HG03460 (cell line): ENCODE results near the gene KRT6A.
"Not testable (repeated sequence)": the region's sequence is repeated elsewhere in the genome, so short reads cannot be mapped to it uniquely, and the experiment has no call there.

ENCODE experiments used
- ATAC-seq: cut with Tn5 transposase; IDR thresholded peaks from one replicate; pipeline ENCODE4 v1.9.1; 2021; ENCODE audit not compliant: unreplicated experiment

The KRT6A gene

DNA sequence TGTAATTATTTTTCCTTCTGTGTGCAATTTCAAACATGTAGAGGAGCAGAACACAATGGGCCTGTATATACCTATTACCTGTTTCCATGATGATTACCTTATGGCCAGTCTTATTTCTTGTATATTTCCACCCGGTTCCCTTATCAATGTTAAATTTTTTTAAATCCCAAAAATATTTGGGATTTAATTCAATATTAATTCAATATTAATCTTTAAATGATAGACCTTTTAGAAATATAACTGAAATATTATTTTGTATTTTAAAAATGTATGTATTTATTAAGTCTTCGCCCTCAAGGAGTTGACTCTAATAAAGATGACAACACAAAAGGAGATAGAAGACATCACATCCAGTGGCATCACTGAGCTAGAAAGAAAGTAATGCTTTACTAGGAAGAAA lies 18.8 kb downstream of the KRT6A start:
- ATAC-seq, result no peak

DNA sequence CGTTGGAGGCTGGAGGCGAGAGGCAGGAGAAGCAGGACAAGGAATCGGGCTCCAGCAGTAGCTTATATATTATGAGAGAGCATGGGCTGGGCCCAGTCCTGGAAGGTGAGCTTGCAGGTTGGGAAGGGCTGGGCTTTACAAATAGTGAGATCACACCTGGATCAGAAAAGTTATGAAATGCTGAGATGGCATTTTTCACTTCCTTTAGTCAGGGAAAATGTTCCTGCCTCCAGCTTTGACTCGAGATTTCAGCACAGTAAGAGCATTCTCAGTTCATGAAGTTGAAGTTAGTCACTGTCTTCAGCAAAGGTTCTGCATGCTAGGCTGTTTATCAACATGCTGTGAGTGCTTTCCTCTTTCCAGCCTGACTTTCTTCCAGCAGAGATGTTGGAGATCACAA lies 19.3 kb downstream of the KRT6A start, which contains the start of gene KRT6C:
KRT6C (minus strand) TSS at position 38 of the 400 bp plus-strand sequence. CDS start 68 bp downstream, outside the sequence.
- ATAC-seq, result no peak

DNA sequence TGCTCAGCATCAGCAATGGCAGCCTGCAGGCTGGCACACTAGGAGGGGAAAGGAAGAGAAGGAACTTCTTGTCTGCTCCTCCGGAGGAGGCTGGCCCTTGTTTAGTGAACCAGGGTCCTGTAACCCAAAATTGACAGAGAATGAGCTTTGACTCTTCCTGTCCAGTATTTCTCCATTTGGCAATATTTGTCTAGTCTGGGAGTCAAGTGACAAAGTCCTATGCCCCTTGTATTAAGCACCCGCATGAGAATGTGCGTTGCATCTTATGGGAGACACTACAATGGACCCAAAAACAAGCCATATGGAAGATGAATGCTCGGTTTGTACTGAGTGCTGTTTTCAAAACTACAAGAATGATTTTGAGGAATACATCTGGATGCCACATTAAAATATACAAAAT lies 23.2 kb downstream of the KRT6A start:
- no peak for ATAC-seq

DNA sequence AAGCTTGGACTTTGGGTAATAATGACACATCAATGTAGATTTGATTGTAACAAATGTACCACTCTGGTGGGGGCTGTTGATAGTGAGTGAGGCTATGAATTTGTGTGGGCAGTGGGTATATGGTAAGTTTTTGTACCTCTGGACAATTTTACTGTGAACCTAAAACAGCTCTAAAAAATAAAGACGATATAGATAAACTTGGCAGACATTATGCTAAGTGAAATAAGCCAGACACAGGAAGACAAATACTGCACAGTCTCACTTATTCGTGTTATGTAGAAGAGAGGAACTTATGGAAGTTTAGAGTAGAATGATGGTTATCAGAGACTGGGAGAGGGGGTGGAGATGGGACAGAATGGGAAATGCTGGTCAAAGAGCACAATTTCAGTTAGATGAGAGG lies 28.2 kb downstream of the KRT6A start:
- no peak for ATAC-seq

DNA sequence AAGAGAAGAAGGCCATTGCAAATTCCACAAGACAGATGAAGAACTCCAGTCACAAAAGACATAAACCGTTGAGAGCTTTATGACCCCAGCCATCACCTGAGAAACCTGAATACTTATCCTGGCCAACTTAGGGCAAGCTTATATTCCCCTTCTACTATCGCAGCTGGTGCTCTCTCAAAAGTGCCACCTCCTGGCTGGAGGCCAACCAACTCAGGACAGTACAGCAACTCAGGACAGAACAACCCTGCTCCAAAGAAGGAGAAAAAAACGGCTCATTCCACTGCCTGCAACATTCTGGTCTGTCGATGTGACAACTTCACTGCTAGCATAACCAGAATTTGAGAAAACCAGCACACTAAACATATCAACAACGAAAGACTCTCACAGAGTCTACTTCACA lies 31.4 kb downstream of the KRT6A start:
- ATAC-seq, result no peak

DNA sequence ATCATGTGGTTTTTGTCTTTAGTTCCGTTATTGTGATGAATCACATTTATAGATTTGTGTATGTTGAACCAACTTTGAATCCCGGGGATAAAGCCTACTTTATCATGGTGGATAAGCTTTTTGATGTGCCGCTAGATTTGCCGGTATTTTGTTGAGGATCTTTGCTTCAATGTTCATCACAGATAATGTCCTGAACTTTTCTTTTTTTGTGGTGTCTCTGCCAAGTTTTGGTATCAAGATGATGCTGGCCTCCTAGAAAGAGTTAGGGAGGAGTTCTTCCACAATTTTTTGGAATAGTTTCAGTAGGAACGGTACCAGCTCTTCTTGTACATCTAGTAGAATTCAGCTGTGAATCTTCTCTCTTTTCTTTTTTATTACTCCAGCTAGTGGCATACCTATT lies 34.2 kb downstream of the KRT6A start:
- ATAC-seq, result no peak

DNA sequence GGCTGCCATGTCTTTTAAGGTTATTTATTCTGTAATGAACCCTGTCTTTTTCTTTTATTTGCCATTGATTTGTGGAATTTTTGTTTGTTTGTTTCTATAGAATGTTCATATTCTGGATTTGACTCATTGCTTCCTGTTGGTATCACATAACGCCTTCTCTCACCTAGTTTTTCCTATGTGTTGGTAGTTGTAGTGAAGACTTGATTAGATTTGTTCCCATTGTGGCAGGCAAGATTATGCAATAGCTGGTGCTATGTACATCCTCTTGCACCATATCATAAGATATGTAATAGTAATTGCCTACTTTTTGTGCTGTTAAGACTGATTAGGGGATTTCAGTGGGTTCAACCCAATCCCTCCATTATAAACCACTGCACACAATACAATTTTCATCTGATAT lies 37.2 kb downstream of the KRT6A start:
- ATAC-seq, result no peak

DNA sequence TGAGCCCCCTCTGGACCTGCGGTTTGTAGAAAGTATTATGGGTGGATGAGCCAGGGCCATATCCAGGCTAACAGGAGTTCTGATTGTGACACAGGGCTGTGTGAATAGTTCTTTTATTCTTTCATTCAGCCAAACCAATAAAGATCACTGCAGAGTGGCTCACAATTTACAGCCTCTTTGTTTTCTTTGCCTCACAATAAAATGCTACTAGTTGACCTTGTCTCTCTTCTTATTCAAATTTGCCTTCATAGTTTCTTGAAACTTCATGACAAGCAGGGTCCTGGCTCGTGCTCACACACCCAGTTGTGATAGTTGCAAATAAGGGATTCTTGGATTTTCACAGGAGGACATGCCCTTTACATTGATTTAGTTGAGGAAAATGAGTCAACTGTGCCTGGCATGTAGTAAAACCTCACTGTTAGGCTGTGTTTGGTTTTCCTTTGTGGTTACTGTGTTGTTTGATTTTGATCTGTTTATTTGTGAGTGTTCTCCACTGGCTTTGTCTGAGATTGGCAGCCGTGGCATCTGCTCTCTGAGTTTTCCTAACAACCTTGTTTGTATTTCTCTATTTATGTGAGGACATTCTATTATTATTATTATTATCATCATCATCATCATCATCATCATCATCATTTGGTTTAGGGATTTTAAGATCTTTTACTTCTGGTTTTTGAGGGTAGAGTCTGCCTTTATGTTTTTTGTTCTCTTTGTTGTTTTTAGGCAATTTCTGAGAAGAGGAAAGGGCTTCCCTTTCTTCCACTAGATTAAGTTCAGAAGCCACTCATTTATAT lies 38.5 kb downstream of the KRT6A start:
- no peak for ATAC-seq

DNA sequence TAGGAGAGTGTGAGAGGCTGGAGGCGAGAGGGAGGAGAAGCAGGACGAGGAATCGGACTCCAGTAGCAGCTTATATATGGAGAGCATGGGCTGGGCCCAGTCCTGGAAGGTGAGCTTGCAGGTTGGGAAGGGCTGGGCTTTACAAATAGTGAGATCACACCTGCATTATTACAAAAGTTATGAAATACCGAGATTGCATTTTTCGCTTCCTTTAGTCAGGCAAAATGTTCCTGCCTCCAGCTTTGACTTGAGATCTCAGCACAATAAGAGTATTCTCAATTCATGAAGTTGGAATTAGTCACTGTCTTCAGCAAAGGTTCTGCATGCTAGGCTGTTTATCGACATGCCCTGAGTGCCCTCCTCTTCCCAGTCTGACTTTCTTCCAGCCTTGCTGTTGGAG lies 41.0 kb downstream of the KRT6A start, which contains the start of gene KRT6B:
KRT6B (minus strand) TSS at position 46 of the 400 bp plus-strand sequence. CDS start 68 bp downstream, outside the sequence.
- ATAC-seq, result no peak

DNA sequence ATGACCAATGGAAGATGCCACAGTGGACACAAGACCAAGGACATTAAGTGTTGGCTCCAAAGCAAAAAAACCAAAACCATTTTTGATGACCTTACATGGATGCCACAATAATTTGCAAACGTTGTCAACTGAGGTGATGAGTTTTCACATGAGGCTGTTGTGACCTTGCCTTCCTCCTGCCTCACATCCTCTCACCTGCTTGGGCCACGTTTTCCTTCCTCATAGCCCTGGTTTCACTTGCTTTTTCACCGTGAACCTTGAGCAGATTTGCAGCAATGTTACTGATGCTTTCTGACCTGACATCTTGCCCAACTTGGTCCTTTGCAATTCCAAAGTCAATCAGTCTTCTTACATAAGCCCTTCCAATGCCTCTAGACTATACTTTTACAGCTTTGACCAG lies 44.8 kb downstream of the KRT6A start:
- ATAC-seq, result no peak

DNA sequence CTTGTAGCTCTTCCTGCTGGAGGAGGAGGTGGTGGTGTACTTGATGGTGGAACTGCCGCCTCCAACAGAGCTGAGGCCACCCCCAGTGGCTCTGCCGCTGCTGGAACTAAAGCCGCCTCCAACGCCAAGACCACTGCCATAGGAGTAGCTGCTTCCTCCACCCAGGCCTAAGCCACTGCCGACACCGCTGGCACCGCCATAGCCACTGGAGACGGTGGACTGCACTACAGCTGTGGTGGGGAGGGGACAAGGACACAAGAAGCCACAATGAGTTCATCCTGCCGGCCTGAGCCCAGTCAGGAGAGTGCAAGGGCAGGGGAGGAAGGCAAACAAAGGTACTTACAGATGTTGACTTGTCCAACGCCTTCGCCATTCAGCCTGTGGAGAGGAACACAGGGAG lies 45.9 kb downstream of the KRT6A start:
- not testable (repeated sequence) for ATAC-seq

DNA sequence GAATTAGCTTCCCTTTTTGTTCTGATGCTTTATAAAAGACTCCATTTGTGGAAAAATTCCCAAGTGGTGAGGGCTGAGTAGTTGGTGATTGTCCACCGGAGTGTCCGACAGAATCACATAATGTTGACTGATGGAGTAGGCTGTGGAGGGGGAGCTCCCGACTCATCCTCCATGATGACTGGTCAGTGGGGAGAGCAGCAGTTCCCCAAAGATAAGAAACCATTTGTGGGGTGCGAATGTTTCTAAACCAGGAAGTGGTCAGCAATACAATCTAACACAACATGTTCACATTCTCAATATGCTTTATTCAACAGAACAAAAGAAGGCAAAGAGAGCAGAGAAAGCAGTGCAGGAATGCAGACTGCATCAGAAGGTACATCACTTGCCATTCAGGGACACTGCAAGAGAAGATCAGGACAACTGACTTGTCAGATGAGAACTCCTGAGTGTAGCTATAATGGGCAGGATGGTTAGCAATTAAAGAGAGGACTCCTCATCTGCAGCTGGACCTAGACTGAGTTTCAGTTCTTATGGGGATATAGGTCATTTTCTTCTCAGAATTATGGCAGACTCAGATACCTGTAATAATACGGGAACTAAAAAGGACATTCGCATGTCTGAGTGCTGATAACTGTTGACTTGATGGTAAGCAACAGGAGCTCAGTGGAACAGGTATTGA lies 46.6 kb downstream of the KRT6A start:
- ATAC-seq, result no peak

DNA sequence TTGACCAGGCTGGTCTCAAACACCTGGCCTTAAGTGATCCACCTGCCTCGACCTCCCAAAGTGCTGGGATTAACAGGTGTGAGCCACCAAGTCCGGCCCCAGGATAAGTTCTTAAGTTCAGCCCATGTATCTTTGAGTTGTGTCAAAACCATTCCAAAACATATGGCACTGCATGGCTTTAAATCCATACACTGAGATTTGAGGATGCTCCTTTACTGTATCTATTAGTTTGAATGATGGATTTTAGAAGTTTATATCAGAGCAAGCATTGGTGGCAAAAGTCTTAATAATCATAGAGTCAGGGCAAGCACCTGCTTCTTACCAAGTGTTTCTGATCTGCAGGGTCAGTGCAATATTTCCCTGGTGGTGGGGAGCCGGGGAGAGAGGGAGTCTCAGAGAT lies 47.2 kb downstream of the KRT6A start:
- ATAC-seq, result no peak

DNA sequence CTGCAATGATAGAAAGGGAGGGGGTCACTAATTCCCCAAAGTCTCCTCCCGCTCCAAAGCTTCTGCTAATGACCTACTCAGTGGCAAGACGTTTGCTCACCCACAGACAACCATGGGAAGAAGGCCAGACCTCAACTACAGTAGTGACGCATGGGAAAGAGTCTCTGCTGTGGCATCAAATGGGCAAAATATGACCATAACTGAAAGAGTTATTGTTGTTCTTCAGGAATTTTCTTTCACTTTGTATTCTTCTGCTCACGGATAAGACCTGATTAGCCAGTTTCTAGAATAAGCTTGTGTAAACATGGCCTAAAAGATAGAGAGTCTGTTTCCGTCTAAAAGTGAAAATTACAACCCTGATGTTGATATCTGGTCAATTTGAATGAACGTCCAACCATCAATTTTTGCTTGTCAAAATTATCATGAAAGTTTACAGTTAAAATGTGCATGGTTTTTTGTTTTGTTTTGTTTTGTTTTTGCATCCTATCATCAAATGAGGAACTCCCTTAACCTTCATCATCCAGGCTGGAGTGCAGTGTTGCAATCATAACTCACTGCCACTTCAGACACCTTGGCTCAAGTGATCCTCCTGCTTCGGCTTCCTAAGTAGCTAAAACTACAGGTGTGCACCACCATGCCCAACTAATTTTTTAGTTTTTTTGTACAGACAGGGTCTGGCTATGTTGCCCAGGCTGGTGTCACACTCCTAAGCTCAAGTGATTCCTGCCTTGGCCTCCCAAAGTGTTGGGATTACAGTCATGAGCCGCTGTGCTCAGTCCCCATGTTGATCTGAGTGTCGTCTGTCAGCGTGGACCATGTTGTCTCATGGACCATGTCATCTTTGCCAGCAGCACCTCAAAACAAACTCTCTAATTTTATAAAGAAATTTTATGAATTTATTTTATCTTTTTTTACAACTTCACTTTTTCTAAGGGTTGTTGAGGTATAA lies 48.1 kb downstream of the KRT6A start:
- no peak for ATAC-seq

DNA sequence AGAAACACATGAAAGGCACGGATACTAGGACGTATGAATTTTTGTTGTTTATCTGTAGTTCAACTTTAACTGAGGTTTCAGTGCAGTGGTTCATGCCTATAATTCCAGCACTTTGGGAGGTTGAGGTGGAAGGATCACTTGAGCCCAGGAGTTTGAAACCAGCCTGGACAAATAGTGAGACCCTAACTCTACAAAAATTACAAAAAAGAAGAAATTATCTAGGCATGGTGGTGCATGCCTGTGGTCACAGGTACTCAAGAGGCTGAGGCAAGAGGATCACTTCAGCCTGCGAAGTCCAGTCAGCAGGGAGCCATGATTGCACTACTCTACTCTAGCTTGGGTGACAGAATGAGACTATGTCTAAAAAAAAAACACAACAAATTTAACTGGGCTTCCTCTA lies 49.1 kb downstream of the KRT6A start:
- no peak for ATAC-seq

DNA sequence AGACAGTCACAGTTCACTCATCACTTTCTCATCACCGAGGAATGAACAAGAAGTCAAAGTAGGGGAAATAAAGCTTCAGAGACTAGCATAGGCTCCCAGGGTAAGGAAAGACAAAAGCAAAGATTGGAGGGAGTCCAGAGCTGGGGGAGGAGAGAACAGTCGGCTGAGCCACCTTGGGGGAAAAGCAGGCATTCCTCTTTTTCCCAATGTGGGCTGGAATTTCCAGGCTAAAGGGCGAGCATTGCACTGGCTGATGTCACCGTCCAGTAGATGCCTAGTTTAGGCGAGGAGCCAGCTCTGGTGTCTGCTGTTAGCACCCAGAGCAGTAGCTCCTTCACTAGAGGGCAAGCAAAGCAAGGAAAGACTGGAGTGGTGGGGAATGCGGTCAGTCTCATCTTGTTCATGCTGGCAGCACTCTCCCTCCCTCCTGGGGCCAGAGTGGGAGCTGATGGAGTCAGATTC lies 50.4 kb downstream of the KRT6A start:
- no peak for ATAC-seq

DNA sequence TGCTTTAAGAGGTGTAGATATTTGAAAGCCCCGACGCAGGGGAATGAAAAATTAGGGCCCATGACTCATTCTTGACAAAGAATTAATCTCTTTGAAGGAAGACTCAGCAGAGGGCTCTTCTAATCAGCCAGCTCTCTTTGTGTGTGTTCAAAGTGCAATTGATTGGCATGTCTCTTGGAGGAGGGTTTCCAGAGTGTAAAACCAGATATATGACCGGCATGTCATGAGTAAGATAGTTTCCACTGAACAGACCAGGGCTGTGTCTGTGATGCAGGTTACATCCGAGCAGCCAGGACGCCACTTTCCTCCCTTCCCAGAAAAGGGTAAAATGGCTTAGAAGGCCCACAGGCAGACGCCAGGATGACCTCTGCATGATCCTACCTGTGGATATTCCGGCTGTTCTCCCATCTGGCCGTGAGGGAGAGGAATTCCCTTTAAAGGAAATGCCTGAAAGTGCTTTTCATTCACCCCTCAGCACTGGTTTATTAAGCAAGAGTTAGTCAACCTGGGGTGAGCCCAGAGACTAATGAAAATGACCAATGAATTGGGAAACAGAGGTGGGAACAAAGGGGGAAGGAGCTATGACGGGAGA lies 51.6 kb downstream of the KRT6A start:
- no peak for ATAC-seq

DNA sequence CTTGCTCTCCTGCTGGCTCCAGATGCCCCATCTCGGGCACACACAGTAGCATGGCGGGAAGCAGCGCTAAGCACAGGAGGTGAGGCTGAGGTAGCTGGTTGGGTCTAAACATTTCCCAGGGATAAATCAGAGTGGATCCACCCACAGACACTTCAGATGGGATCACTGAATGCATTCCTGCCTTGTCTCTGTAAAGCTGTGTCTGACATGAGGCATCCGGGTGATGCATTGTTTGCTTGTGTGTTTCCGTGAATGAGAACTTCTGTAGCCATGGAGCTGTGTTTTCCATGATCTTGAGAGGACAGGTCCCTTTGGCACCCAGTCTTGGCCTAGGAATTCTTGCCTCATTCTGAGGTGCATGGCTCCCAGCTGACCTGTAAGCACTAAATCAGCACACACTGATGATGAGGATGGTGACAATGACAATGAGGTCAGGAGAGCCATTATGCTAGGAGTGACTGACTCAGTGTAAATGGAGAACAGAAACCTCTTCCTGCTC lies 52.2 kb downstream of the KRT6A start:
- no peak for ATAC-seq

DNA sequence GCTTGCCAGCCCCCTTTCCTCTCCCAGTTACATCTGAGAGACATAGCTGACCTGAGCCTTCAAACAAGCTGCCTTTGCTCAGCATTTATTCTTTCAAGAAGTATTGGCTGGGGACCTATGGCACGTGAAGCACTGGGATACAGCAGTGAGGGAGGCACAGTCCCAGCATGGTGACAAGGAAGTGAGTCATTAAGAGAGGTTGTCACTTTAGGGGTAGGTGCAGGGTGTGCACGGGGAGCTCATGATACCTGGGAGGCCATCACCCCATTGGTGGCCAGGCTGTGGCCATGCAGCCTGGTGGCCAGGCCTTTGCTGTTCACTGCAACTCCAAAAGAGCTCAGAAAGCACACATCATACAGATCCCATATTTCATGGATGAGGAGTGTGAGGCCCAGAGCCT lies 53.2 kb downstream of the KRT6A start:
- ATAC-seq, result no peak

DNA sequence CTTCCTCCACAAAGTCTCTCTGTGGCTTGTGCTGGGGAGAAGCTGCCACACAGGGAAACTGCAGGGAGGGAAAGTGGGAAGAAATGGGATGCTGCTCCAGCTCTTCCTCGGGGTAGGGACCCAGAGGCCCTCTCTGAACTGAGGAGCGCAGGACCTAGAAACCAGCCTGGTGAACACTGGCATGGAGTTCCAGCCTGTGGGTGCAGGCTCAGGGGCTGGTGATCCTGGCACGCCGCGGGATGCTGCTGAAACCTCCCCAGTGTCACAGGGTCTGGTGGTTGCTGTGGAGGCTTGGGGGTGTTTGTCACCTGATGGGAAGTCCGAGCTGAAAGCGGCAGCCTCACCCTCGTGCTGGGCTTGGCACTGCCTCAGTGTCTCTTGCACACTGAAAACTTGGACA lies 53.6 kb downstream of the KRT6A start:
- ATAC-seq, result no peak
